GM19455 (cell line): ENCODE results near the gene REPS2.

Experiments used
- ATAC-seq: cut with Tn5 transposase; IDR thresholded peaks from one replicate; pipeline ENCODE4 v1.9.1; 2021; ENCODE audit not compliant: unreplicated experiment

Gene REPS2

GRCh38 chrX:17032351-17032750 lies 85.9 kb downstream of the REPS2 start:
- ATAC-seq, result no peak

- no peak for ATAC-seq
Measured at GRCh38 chrX:17033225-17033624, 86.8 kb downstream of the REPS2 start.

- ATAC-seq, result no peak
Measured at GRCh38 chrX:17035111-17035510, 88.7 kb downstream of the REPS2 start.

GRCh38 chrX:17036171-17036961 lies 89.9 kb downstream of the REPS2 start:
- no peak for ATAC-seq

GRCh38 chrX:17038277-17038676 lies 91.8 kb downstream of the REPS2 start:
- no peak for ATAC-seq

GRCh38 chrX:17038681-17039161 lies 92.3 kb downstream of the REPS2 start:
- no peak for ATAC-seq

GRCh38 chrX:17039826-17040225 lies 93.4 kb downstream of the REPS2 start:
- no peak for ATAC-seq

- no peak for ATAC-seq
Measured at GRCh38 chrX:17040711-17041110, 94.3 kb downstream of the REPS2 start.

GRCh38 chrX:17042037-17042436 lies 95.6 kb downstream of the REPS2 start:
- ATAC-seq, result no peak

- ATAC-seq, result no peak
Measured at GRCh38 chrX:17046478-17047097, 100.1 kb downstream of the REPS2 start.

- ATAC-seq, result no peak
Measured at GRCh38 chrX:17047224-17047623, 100.8 kb downstream of the REPS2 start.

- no peak for ATAC-seq
Measured at GRCh38 chrX:17052210-17052609, 105.8 kb downstream of the REPS2 start.

- no peak for ATAC-seq
Measured at GRCh38 chrX:17052793-17053192, 106.3 kb downstream of the REPS2 start.

- no peak for ATAC-seq
Measured at GRCh38 chrX:17053502-17053901, 107.0 kb downstream of the REPS2 start.

- ATAC-seq, result no peak
Measured at GRCh38 chrX:17056868-17057608, 110.6 kb downstream of the REPS2 start.

- ATAC-seq, result no peak
Measured at GRCh38 chrX:17062065-17062464, 115.6 kb downstream of the REPS2 start.

GRCh38 chrX:17065100-17065499 lies 118.6 kb downstream of the REPS2 start:
- ATAC-seq, result no peak

GRCh38 chrX:17067534-17067933 lies 121.1 kb downstream of the REPS2 start:
- no peak for ATAC-seq

- ATAC-seq, result no peak
Measured at GRCh38 chrX:17072301-17072700, 125.8 kb downstream of the REPS2 start.

GRCh38 chrX:17072721-17073230 lies 126.3 kb downstream of the REPS2 start:
- no peak for ATAC-seq

GRCh38 chrX:17075004-17075403 lies 128.5 kb downstream of the REPS2 start:
- no peak for ATAC-seq

- no peak for ATAC-seq
Measured at GRCh38 chrX:17077361-17077760, 130.9 kb downstream of the REPS2 start.
